Naive thymus-derived CD4-positive, alpha-beta T cell (primary cell): ENCODE measurements around the gene ZNF629. TPM values are rescaled to one million over a fixed set of nuclear protein-coding genes. Genes with fewer than 3 reads are reported as not detected.

Experiments
- ATAC-seq: fragments of 150-1000 bp; cut with Tn5 transposase; 2 replicates; pipeline ENCODE4 v1.10.0; 2021; ENCODE audit warnings: mild to moderate bottlenecking, moderate library complexity
- CTCF ChIA-PET: fragments of 350-600 bp; sonication (Branson Sonifier 250); formaldehyde crosslinking; loops from one replicate; lab custom pipeline; 2021; ENCODE audit warnings: antibody characterized with exemption; lab: Charles Lee
- POLR2A ChIA-PET: fragments of 350-600 bp; sonication (Branson Sonifier 250); formaldehyde crosslinking; loops from one replicate; lab custom pipeline; 2021; ENCODE audit warnings: antibody characterized with exemption, inconsistent platforms; lab: Charles Lee
- DNase-seq, 9 donors: peaks; one replicate each; pipeline versions ENCODE4 v3.0.0 to v3.0.0-alpha.2; 2020 to 2022; ENCODE audit warnings: mixed read lengths in 1 of 9
- H3K27ac ChIP-seq: one replicate; pipeline ENCODE4 v1.7.0; 2013; ENCODE audit warnings: mild to moderate bottlenecking, low read depth, low read length, moderate library complexity
- H3K27me3 ChIP-seq, 2 donors: one replicate each; pipeline ENCODE4 v1.7.0; 2013; ENCODE audit warnings: low read length in 2 of 2, mild to moderate bottlenecking in 2 of 2, moderate library complexity in 2 of 2; ENCODE audit not compliant: control insufficient read depth in 2 of 2, insufficient read depth in 2 of 2
- H3K36me3 ChIP-seq, 3 experiments: 1 replicate in 2 of 3; 2 replicates in 1 of 3; pipeline ENCODE4 v1.7.0; 2013; ENCODE audit warnings: low read length in 3 of 3, mild to moderate bottlenecking in 3 of 3, moderate library complexity in 1 of 3; ENCODE audit not compliant: insufficient read depth in 3 of 3, control insufficient read depth in 2 of 3
- H3K4me1 ChIP-seq, 2 donors: one replicate each; pipeline ENCODE4 v1.7.0; 2013; ENCODE audit warnings: low read length in 2 of 2, mild to moderate bottlenecking in 2 of 2, moderate library complexity in 1 of 2; ENCODE audit not compliant: control insufficient read depth in 2 of 2, insufficient read depth in 2 of 2
- H3K4me3 ChIP-seq: 2 replicates; pipeline ENCODE4 v1.7.0; 2013; ENCODE audit warnings: mild to moderate bottlenecking, low read length
- H3K9me3 ChIP-seq, 3 experiments: 1 replicate in 2 of 3; 2 replicates in 1 of 3; pipeline ENCODE4 v1.7.0; 2013; ENCODE audit warnings: low read length in 3 of 3; ENCODE audit not compliant: control insufficient read depth in 2 of 3
- H3K27ac Mint-ChIP-seq, 9 donors: one replicate each; pipeline ENCODE4 v1.8.0; 2020 to 2022; ENCODE audit warnings: mixed read lengths in 9 of 9, mild to moderate bottlenecking in 8 of 9, moderate library complexity in 5 of 9, inconsistent platforms in 2 of 9
- H3K27me3 Mint-ChIP-seq, 5 donors: one replicate each; pipeline ENCODE4 v1.8.0; 2021 to 2022; ENCODE audit warnings: mixed read lengths in 5 of 5, mild to moderate bottlenecking in 1 of 5
- H3K36me3 Mint-ChIP-seq, 5 donors: one replicate each; pipeline ENCODE4 v1.8.0; 2020 to 2022; ENCODE audit warnings: mixed read lengths in 5 of 5, mild to moderate bottlenecking in 3 of 5, inconsistent platforms in 1 of 5
- H3K4me1 Mint-ChIP-seq, 7 donors: one replicate each; pipeline ENCODE4 v1.8.0; 2020 to 2022; ENCODE audit warnings: mixed read lengths in 7 of 7, mild to moderate bottlenecking in 3 of 7, inconsistent platforms in 1 of 7
- H3K4me3 Mint-ChIP-seq, 10 donors: one replicate each; pipeline ENCODE4 v1.8.0; 2020 to 2022; ENCODE audit warnings: mild to moderate bottlenecking in 10 of 10, mixed read lengths in 10 of 10, moderate library complexity in 6 of 10, inconsistent platforms in 2 of 10
- H3K9me3 Mint-ChIP-seq, 11 donors: one replicate each; pipeline ENCODE4 v1.8.0; 2020 to 2022; ENCODE audit warnings: mixed read lengths in 11 of 11, mild to moderate bottlenecking in 4 of 11, inconsistent platforms in 1 of 11, moderate library complexity in 1 of 11
- intact Hi-C, 2 donors: fragments of 100-400 bp; cut with micrococcal nuclease; formaldehyde crosslinking; loops; one replicate each; pipeline ENCODE4 v1.15.1; 2023
- polyA plus RNA-seq, 2 donors: library from polyadenylated mRNA; unstranded; fragments of 300-500 nt; fragmentation: Illumina TruSeq; gene quantifications; one replicate each; pipeline ENCODE4 v1.2.3, GENCODE V29; 2021
- total RNA-seq, 6 experiments: library from RNA in 5 of 6; stranded (reverse) in 5 of 6; gene quantifications; 1 replicate in 5 of 6; 2 replicates in 1 of 6; pipeline ENCODE4 v1.2.3 and lab custom pipeline; 2021 to 2026

ZNF629 gene
- total and polyA plus RNA-seq, 7 experiments from 2014 or later = 0.66 to 11.1 (median 3.1) TPM

DNA sequence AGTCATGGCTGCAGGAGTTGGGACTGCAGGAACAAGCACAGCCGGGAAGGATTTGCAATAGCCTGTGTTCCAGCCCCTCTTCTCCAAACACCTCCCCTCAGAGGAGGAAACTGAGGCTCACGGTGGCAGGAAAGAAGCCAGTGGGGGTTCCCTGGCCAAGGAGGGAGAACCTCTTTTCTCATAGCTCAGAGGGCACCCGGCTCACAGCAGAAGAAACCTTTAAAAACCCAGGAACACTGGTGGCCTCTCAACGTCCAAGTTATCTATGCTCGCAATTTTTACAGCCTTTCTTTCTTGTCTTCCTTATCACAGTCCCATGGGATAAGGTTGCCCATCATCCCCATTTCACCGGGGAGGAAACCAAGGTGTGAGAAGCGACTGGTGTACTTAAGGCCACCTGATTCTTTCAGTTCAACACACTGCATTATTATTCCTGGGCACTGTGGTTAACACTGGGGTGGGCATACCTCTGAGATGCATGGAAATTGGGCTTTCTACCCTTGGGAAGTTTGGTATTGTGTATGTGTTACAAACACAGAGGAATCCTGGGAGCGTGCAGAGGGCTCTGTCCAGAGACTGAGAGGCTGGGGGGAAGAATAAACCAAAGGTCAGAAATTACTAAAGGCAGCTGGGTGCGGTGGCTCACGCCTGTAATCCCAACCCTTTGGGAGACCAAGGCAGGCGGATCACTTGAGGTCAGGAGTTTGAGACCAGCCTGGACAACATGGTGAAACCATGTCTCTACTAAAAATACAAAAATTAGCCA lies 791 bp upstream of the ZNF629 start:
- H3K9me3 Mint-ChIP-seq = peaks cover 0 to 2% (median 0%) of the 10 kb centered on the region in 11 donors
- intact Hi-C loops = loop anchor here in 1 of 2 donors (1.0 to 2.0 kb wide), 3 partner anchors 18 to 88 kb away; partner anchors contain the start of genes CFAP119 and RNF40
- CTCF ChIA-PET = interaction anchor here (0.7 kb wide), 1 partner anchor 17 kb away, joined by 3 read pairs; no protein-coding TSS in a partner anchor
- Histone ChIP-seq H3K9me3 (no peaks in the 10 kb centered on the region), H3K36me3 (peaks cover 0 to 16% (median 0%) of the 10 kb centered on the region in 3 experiments), H3K27me3 (peaks cover 0 to 7% of the 10 kb centered on the region in 2 donors), H3K4me1 (peaks cover 7% of the 10 kb centered on the region in 2 donors), H3K4me3 (peak overlapping the region; percentile 60), H3K27ac (no peak overlapping the region)
- POLR2A ChIA-PET = interaction anchor here (1.0 to 1.3 kb wide), 4 partner anchors 15 to 40 kb away, joined by 3 to 15 read pairs (median 4); no protein-coding TSS in a partner anchor
- peaks cover 0 to 25% (median 22%) of the 10 kb centered on the region in 7 donors for H3K4me1 Mint-ChIP-seq
- H3K27me3 Mint-ChIP-seq = peaks cover 0 to 43% (median 0%) of the 10 kb centered on the region in 5 donors
- no peak for DNase-seq
- peak overlapping the region; percentile 74 to 94 (median 88) for H3K4me3 Mint-ChIP-seq
- no peak for ATAC-seq
- H3K36me3 Mint-ChIP-seq = peaks cover 0 to 8% (median 3%) of the 10 kb centered on the region in 5 donors
- H3K27ac Mint-ChIP-seq = peak overlapping the region in 5 of 9 donors; percentile 36 to 71 (median 46)

DNA sequence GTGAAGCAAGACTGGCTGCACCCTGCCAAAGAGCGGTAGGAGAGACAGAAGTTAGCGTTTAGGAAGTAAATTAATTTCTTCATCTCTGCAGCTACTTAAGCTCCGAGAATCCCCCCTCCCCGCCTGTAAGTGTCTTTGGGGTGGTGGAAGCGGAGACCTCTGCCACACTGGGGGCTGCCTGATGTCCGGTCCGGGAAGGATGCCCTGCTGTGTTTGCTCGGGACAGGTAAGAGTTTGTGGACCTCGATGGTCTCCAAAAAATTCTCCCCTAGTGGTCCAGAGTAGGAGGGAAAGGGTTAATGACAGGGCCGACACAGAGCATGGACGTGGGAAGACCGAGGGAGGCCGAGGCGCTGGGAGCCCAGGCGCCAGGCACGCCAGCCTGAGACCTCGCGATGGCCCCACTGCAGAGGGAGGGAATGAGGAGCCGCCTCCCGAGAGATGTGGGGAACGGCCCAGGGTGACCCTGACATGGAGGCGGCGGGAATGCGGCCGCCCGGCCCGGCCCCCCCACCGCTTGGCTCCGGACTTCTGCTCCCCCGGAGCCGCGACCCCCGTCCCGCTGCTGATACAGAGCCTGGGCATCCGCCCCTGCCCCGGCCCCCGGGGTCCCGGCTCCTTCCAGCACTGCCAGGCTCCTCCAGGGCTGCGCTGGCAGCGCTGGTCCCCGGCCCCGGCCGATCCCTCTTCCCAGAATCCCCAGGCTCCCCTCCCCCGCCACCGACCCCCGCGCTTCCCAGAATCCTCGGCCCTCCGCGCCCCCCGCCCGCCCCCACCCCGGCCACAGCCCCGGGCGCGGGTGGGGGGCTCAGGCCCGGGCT lies 680 bp downstream of the ZNF629 start:
- H3K36me3 Mint-ChIP-seq = peaks cover 0 to 11% (median 4%) of the 10 kb centered on the region in 5 donors
- H3K9me3 ChIP-seq = no peaks in the 10 kb centered on the region
- peak; percentile 55 for ATAC-seq
- H3K4me1 ChIP-seq = peaks cover 7% of the 10 kb centered on the region in 2 donors
- CTCF ChIA-PET = interaction anchor here (1.7 kb wide), 1 partner anchor 20 kb away, joined by 5 read pairs; no protein-coding TSS in a partner anchor
- peak overlapping the region; percentile 60 to 94 (median 82) for H3K4me3 Mint-ChIP-seq
- peaks cover 0 to 7% of the 10 kb centered on the region in 2 donors for H3K27me3 ChIP-seq
- H3K27ac Mint-ChIP-seq = peak overlapping the region in 5 of 9 donors; percentile 8 to 62 (median 44)
- POLR2A ChIA-PET = interaction anchor here (0.6 to 1.3 kb wide), 9 partner anchors 17 to 1850 kb away, joined by 3 to 15 read pairs (median 3); no protein-coding TSS in a partner anchor
- H3K9me3 Mint-ChIP-seq = peaks cover 0 to 2% (median 0%) of the 10 kb centered on the region in 11 donors
- H3K27ac ChIP-seq = peak overlapping the region; percentile 68
- H3K36me3 ChIP-seq = peaks cover 0 to 28% (median 0%) of the 10 kb centered on the region in 3 experiments
- H3K4me3 ChIP-seq = no peak overlapping the region
- DNase-seq = no peak
- intact Hi-C loops = loop anchor here in 1 of 2 donors (1.0 to 2.0 kb wide), 2 partner anchors 24 to 38 kb away; partner anchors contain the start of genes CFAP119, PHKG2 and RNF40
- H3K27me3 Mint-ChIP-seq = peaks cover 0 to 43% (median 0%) of the 10 kb centered on the region in 5 donors
- H3K4me1 Mint-ChIP-seq = peaks cover 0 to 25% (median 22%) of the 10 kb centered on the region in 7 donors

DNA sequence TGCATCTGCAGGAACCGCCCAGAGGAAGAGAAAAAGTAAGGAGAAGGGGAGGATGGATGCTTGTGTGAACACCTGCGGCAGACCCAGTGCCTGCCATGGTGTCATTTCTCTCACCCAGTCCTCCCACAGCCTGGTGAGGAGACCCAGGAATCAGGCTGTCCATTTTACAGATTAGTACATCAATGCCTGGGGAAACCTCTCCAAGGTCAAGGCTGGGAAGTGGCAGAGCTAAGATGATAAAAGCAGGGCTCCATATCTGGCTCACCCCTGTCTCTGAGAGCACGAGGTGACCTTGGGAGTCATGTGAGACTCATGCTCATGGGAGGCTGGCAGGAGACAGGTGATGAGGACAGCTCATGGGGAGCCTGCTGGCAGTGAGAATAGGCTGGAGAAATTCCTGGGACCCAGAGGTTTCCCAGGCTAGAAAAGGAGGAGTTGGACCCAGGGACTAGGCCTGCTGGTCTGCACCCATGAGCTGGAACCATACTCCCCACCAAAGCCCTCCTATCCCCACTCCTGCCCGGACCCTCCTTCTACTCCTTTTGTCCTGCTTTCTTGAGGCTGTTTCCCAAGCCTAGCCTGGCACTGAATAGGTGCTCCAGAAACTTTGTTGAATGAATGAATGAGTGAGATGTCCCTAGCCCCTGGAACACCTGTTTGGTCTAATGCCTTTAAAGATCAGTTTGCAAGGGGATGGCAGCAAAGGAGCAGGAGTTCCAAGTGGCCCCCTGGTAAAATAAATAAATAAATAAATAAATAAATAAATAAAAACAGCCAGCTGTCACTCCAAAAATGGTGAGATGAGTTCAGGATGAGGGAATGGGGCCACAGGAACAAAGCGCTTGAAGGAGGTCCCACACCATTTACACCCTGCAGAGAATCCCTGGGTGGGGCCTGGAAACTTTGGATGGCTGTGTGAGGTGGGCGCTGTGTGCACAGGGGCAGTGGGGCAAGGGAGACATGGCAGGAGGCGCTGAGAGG lies 1.6 kb downstream of the ZNF629 start:
- ChIA-PET CTCF (interaction anchor here (1.7 kb wide), 1 partner anchor 21 kb away, joined by 5 read pairs; no protein-coding TSS in a partner anchor), POLR2A (interaction anchor here (0.6 to 1.0 kb wide), 5 partner anchors 16 to 1849 kb away, joined by 3 to 4 read pairs (median 3); no protein-coding TSS in a partner anchor)
- no peak overlapping the region for H3K27ac ChIP-seq
- H3K27me3 ChIP-seq = peaks cover 0 to 7% of the 10 kb centered on the region in 2 donors
- Mint-ChIP-seq H3K36me3 (peaks cover 0 to 11% (median 4%) of the 10 kb centered on the region in 5 donors), H3K4me1 (peaks cover 0 to 25% (median 22%) of the 10 kb centered on the region in 7 donors), H3K9me3 (peaks cover 0 to 2% (median 0%) of the 10 kb centered on the region in 11 donors), H3K4me3 (peak overlapping the region; percentile 60 to 94 (median 82)), H3K27ac (peak overlapping the region in 7 of 9 donors; percentile 8 to 66 (median 44)), H3K27me3 (peaks cover 0 to 42% (median 0%) of the 10 kb centered on the region in 5 donors)
- no peaks in the 10 kb centered on the region for H3K9me3 ChIP-seq
- no peak for ATAC-seq
- DNase-seq = no peak
- peaks cover 0 to 28% (median 0%) of the 10 kb centered on the region in 3 experiments for H3K36me3 ChIP-seq
- intact Hi-C loops = loop anchor here in 1 of 2 donors (1.0 to 2.0 kb wide), 2 partner anchors 23 to 37 kb away; partner anchors contain the start of genes CFAP119, PHKG2 and RNF40
- H3K4me3 ChIP-seq = no peak overlapping the region
- H3K4me1 ChIP-seq = peaks cover 7% of the 10 kb centered on the region in 2 donors

DNA sequence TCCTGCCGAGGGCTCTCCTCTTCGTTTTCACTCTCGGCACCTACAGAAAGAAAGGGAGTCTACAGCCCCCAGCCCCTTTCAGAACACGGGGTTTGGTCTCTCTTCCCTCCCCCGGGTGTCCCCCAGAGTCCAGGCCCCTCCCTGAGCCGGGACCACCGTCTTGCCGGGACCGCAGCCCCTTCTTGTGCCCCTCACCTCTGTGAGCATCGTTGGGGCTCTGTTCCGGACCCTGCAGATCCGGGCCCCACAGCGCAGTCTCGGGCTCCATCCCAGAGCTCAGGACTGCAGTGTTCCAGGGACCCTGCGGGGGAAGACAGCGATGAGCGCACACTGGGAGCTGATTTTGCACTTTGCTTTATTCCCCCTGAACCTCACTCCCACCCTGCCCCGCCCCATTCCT lies 2.8 kb downstream of the ZNF629 start:
- intact Hi-C loops = no loop called here
- peaks cover 7% of the 10 kb centered on the region in 2 donors for H3K4me1 ChIP-seq
- H3K4me1 Mint-ChIP-seq = peaks cover 0 to 25% (median 22%) of the 10 kb centered on the region in 7 donors
- no peak overlapping the region for H3K27ac ChIP-seq
- H3K4me3 ChIP-seq = no peak overlapping the region
- no peak overlapping the region for H3K4me3 Mint-ChIP-seq
- ATAC-seq (no peak), DNase-seq (no peak)
- no peaks in the 10 kb centered on the region for H3K9me3 ChIP-seq
- H3K27ac Mint-ChIP-seq = no peak overlapping the region
- ChIA-PET CTCF (no interaction called here), POLR2A (interaction anchor here (1.1 kb wide), 1 partner anchor 9 kb away, joined by 4 read pairs; no protein-coding TSS in a partner anchor)
- H3K36me3 Mint-ChIP-seq = peaks cover 0 to 11% (median 4%) of the 10 kb centered on the region in 5 donors
- peaks cover 0 to 28% (median 0%) of the 10 kb centered on the region in 3 experiments for H3K36me3 ChIP-seq
- H3K27me3 ChIP-seq = peaks cover 0 to 7% of the 10 kb centered on the region in 2 donors
- H3K27me3 Mint-ChIP-seq = peaks cover 0 to 42% (median 0%) of the 10 kb centered on the region in 5 donors
- peaks cover 0 to 2% (median 0%) of the 10 kb centered on the region in 11 donors for H3K9me3 Mint-ChIP-seq

DNA sequence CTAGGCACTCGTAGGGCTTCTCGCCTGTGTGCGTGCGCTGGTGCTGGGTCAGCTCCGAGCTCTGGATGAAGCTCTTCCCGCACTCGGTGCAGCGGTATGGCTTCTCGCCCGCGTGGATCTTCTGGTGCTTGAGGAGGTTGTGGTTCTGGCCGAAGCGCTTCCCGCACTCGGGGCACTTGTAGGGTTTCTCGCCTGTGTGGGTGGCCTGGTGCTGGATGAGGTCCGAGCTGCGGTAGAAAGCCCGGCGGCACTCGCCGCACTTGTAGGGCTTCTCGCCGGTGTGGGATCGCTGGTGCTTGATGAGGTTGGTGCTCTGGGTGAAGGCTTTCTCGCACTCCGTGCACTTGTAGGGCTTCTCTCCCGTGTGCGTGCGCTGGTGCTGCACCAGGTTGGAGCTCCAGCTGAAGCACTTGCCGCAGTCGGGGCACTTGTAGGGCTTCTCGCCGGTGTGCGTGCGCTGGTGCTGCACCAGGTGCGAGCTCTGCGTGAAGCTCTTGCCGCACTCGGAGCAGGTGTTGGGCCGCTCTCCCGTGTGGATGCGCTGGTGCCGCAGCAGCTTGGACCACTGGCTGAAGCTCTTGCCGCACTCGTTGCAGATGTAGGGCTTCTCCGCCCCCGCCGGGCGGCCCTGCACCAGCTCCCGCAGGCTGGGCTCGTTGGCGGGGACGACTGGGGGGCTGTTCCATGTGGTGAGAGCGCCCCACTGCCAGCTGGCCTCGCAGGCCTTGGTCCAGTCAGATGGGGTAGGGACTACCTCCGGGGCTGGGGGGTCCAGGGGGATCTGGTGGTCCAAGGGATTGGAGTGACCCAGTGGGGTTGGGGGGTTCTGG lies 3.5 kb downstream of the ZNF629 start:
- ATAC-seq (no peak), DNase-seq (no peak)
- Histone ChIP-seq H3K27me3 (peaks cover 0 to 7% of the 10 kb centered on the region in 2 donors), H3K36me3 (peaks cover 0 to 28% (median 0%) of the 10 kb centered on the region in 3 experiments), H3K9me3 (no peaks in the 10 kb centered on the region), H3K27ac (no peak overlapping the region), H3K4me1 (peaks cover 7% of the 10 kb centered on the region in 2 donors), H3K4me3 (no peak overlapping the region)
- H3K27me3 Mint-ChIP-seq = peaks cover 0 to 35% (median 0%) of the 10 kb centered on the region in 5 donors
- H3K36me3 Mint-ChIP-seq = peaks cover 0 to 11% (median 4%) of the 10 kb centered on the region in 5 donors
- POLR2A ChIA-PET = interaction anchor here (1.1 to 1.3 kb wide), 2 partner anchors 8 to 22 kb away, joined by 3 to 4 read pairs; no protein-coding TSS in a partner anchor
- intact Hi-C loops = no loop called here
- H3K27ac Mint-ChIP-seq = no peak overlapping the region
- peaks cover 0 to 25% (median 22%) of the 10 kb centered on the region in 7 donors for H3K4me1 Mint-ChIP-seq
- CTCF ChIA-PET = interaction anchor here (1.0 kb wide), 1 partner anchor 13 kb away, joined by 3 read pairs; no protein-coding TSS in a partner anchor
- no peak overlapping the region for H3K4me3 Mint-ChIP-seq
- peaks cover 0 to 2% (median 0%) of the 10 kb centered on the region in 11 donors for H3K9me3 Mint-ChIP-seq
